Measurements from ENCODE around the gene ACOT6.
"Not testable (repeated sequence)": the region's sequence is repeated elsewhere in the genome, so short reads cannot be mapped to it uniquely, and the experiment has no call there.

Gene ACOT6

DNA sequence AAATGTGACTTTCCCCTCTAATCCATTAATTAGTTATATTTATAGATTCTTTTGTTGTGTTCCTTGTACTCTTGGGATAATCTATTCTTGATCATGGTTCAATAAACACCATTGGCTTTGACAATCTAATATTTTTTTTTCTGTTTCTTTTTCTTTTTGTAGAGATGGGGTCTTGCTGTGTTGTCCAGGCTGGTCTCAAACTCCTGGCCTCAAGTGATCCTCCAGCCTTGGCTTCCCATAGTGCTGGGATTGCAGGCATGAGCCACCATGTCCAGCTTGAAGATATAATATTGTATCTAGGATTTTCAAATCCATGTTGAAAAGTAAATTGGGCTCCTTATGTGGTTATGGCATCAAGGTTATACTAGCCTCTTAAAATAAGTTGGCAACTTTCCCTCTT, 38.7 kb downstream of the ACOT6 start:
- no peak for DNase-seq (ENCODE audit: low read depth in 2 of 2)

GRCh38 chr14:73655851-73656250, 43.5 kb downstream of the ACOT6 start:
- no peak for DNase-seq (ENCODE audit: low read depth in 2 of 2)

- not testable (repeated sequence) for DNase-seq (ENCODE audit: low read depth in 2 of 2)
These were observed 46.9 kb downstream of the ACOT6 start for GRCh38 chr14:73659202-73659601.

DNA sequence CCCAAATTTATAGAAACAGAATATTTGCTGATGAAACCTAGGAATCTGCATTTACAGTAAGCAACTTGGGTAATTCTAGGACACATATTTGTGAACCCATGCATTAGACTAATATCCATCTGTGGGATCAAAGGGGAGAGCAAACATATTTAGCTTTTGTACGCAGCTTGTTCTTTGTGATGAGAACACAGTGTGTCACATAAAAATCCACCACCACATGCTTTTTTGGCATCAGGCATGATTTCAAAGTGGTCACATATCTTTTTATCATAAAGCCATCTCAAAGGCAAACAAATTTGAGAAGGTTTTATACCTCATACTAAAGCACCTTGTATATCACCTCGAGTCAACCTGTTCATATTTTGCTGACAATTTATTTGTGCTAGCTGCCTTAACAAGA, 48.2 kb downstream of the ACOT6 start:
- no peak for DNase-seq (ENCODE audit: low read depth in 2 of 2)

GRCh38 chr14:73661872-73662271, 49.6 kb downstream of the ACOT6 start:
- no peak for DNase-seq (ENCODE audit: low read depth in 2 of 2)

- DNase-seq (ENCODE audit: low read depth in 2 of 2) = no peak
These were observed 50.2 kb downstream of the ACOT6 start for GRCh38 chr14:73662487-73662943.

DNA sequence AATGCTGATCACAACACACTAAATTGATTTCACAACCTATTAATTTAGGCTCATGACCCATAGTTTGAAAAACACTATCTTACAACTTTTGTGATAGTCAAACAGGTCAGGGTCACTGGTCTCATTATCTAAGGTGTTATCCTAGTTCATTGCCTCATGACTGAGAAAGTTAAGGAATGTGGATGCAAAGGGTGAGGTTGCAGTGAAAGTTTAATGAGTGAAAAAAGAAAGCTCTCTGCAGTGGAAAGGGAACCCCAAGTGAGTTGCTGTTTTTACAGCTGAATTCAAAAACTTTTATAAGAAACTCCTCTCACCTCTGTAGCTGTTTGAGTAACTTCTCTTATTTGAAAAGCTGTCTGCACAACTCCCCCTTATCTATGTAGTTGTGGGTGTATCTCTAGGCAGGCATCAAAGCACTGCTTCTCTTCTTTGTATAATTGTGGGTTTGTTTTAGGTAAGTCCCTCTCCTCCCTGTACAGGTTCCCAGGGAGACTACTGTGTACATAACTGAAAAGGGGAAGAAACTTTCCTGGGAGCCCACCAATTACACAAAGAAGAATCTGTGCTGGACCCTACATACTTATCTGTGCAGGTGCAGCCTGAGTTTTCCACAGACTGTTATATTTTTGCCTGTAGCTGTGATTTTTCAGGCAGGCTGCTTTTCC, 51.4 kb downstream of the ACOT6 start:
- no peak for DNase-seq (ENCODE audit: low read depth in 2 of 2)

DNA sequence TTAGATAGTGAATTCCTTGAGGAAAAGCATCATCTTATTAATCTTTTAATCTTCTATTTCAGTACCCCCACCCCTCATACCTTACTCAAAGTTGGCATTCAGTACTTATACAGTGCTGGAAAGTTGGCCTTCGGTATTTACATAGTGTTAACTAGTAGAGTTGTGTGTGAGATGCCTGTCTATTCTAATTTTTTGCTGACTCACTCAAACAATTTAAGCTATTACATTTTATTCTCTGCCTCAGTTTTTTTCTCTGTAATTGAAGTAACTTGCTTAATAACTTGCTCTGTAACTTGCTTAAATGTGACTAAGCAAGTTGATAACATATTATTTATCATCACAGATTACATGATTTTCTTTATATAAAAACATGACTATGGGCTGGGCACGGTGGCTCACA, 52.8 kb downstream of the ACOT6 start:
- no peak for DNase-seq (ENCODE audit: low read depth in 2 of 2)

GRCh38 chr14:73666583-73666982, 54.3 kb downstream of the ACOT6 start:
- DNase-seq (ENCODE audit: low read depth in 2 of 2) = no peak

DNA sequence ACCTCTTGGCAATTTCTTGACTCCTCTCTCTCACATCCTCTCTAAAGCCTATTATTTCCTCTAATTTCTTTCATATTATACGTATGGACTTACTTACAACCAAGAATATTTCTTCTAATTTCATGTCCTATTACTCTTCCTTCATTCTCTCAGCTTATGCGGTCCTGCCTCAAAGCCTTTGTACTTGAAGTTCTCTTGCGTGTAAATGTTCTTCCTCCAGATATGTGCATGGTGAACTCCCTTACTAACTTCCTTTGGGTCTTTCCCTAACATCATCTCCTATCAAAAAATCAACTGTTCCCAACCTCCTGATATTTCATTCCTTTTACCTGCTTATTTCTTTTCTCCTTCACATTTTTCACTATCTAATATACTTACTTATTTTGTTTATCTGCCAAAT, 55.5 kb downstream of the ACOT6 start:
- DNase-seq (ENCODE audit: low read depth in 2 of 2) = no peak
